Measurements from ENCODE around the gene ARRB1. TPM values are rescaled to one million over a fixed set of nuclear protein-coding genes. Genes with fewer than 3 reads are reported as not detected.

ARRB1 gene
- total RNA-seq, 3 donors from 2014 or later = 31.2 to 64.0 (median 42.3) TPM

DNA sequence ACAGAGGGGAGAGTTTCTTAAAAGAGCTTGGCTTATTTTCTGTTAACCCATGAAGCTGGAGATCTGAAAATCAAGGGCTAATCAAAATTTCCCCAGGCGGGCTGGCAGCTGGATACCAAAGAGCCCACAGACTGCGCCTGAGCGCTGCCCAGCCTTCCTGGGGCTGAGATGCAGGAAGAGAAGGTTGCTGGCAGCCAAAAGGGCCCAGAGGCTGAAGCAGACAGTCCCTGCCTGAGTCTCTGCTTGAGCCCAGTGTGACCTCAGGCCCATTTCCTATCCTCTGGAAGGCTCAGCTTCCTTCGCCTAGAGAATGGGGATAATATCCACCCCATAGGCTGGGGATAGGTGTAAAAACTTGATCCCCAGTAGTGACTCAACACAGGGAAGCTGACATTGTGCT is 49.1 kb downstream of the ARRB1 start:
- intact Hi-C loops (cut with DNase I; ENCODE audit: low total_unique reads) = no loop called here
- no peaks in the 10 kb centered on the region for H3K4me1 ChIP-seq
- TF ChIP-seq, protein P1, sequence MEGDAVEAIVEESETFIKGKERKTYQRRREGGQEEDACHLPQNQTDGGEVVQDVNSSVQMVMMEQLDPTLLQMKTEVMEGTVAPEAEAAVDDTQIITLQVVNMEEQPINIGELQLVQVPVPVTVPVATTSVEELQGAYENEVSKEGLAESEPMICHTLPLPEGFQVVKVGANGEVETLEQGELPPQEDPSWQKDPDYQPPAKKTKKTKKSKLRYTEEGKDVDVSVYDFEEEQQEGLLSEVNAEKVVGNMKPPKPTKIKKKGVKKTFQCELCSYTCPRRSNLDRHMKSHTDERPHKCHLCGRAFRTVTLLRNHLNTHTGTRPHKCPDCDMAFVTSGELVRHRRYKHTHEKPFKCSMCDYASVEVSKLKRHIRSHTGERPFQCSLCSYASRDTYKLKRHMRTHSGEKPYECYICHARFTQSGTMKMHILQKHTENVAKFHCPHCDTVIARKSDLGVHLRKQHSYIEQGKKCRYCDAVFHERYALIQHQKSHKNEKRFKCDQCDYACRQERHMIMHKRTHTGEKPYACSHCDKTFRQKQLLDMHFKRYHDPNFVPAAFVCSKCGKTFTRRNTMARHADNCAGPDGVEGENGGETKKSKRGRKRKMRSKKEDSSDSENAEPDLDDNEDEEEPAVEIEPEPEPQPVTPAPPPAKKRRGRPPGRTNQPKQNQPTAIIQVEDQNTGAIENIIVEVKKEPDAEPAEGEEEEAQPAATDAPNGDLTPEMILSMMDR (IDR thresholded peaks at IDR 0.05) = no peak
- no peak for TF ChIP-seq POLR2A (IDR thresholded peaks at IDR 0.05)
- no peak for TF ChIP-seq POLR2AphosphoS5 (IDR thresholded peaks at IDR 0.05)
- DNase-seq (ENCODE audit: low spot score in 2 of 2) = no peak
- H3K9me3 ChIP-seq = no peaks in the 10 kb centered on the region
- peak overlapping the region in 1 of 2 donors; percentile 69 for H3K27ac ChIP-seq
- H3K4me3 ChIP-seq = no peak overlapping the region
- H3K36me3 ChIP-seq = no peaks in the 10 kb centered on the region
- H3K27me3 ChIP-seq = no peaks in the 10 kb centered on the region

DNA sequence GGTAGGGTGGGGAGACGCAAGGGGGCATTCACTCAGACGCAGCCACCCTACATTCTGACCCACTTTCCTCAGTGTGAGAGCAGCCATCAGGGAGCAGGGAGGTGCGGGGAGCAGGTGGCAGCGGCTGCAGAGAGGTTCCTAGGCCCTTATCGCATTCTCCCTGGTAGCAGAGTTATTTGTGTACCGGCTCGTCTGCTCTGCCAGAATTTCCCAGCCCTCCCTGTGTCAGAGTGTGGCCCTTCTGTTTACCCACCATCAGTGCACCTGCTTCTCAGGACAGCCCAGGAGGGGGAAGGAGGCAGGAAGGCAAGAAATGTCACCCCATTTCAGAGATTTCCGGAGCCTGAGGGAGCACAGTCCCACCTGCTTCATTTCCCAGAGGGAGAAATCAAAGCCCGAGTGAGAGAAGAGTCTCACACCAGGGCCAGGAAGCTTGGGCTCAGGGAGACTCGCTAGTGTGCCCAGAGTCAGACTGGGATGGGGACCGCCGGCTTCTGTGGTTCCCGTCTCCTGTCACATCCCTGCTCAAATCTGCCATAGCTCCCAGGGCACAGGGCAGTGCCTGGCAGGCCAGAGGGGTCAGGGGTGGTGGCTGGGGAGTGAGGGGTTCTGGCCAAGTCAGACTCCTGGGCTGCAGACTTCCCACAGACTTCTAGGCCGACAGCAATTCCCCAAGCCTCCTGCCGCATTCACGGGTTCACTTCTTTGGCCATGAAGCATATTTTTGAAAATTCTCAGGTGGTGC is 49.7 kb downstream of the ARRB1 start:
- intact Hi-C loops (cut with DNase I; ENCODE audit: low total_unique reads) = no loop called here
- H3K36me3 ChIP-seq = no peaks in the 10 kb centered on the region
- no peaks in the 10 kb centered on the region for H3K27me3 ChIP-seq
- H3K4me1 ChIP-seq = no peaks in the 10 kb centered on the region
- no peaks in the 10 kb centered on the region for H3K9me3 ChIP-seq
- TF ChIP-seq POLR2A (IDR thresholded peaks at IDR 0.05) = no peak
- TF ChIP-seq, protein P1 (IDR thresholded peaks at IDR 0.05) = no peak
- no peak for TF ChIP-seq POLR2AphosphoS5 (IDR thresholded peaks at IDR 0.05)
- H3K4me3 ChIP-seq = no peak overlapping the region
- no peak for DNase-seq (ENCODE audit: low spot score in 2 of 2)
- peak overlapping the region; percentile 17 to 69 for H3K27ac ChIP-seq

DNA sequence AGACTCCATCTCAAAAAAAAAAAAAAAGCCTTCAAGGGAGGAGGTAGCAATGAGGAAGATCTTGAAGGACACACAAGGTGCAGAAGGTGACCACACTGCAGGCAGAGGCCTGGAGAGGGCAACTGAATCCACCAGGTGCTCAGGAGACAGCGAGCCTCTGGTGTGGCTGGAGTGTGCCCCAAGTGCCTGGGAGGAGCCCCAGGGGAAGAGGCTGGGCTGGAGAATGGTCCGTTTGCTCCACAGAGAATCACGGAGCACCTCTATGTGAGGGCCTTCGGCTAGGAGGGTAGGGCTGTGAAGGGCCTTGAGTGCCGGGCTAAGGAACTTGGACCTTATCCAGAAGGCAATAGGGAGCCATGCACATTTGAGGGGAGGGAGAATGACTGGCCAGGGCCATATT is 50.3 kb downstream of the ARRB1 start:
- no peaks in the 10 kb centered on the region for H3K4me1 ChIP-seq
- TF ChIP-seq POLR2A (IDR thresholded peaks at IDR 0.05) = no peak
- no peak for TF ChIP-seq POLR2AphosphoS5 (IDR thresholded peaks at IDR 0.05)
- TF ChIP-seq, protein P1 (IDR thresholded peaks at IDR 0.05) = no peak
- H3K27me3 ChIP-seq = no peaks in the 10 kb centered on the region
- no peaks in the 10 kb centered on the region for H3K36me3 ChIP-seq
- no peaks in the 10 kb centered on the region for H3K9me3 ChIP-seq
- intact Hi-C loops (cut with DNase I; ENCODE audit: low total_unique reads) = no loop called here
- H3K27ac ChIP-seq = peak overlapping the region; percentile 17 to 69
- no peak for DNase-seq (ENCODE audit: low spot score in 2 of 2)
- no peak overlapping the region for H3K4me3 ChIP-seq

DNA sequence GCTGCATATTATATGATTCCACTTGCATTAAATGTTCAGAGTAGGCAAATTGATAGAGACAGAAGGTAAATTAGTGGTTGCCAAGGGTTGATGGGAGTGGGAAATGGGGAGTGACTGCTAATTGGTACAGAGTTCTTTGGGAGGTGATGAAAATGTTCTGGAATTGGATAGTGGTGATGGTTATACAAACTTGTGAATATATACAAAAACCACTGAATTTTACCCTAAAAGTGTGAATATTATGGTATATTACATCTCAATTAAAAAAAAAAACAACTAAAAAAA is 52.5 kb downstream of the ARRB1 start:
- no peaks in the 10 kb centered on the region for H3K9me3 ChIP-seq
- no peaks in the 10 kb centered on the region for H3K36me3 ChIP-seq
- intact Hi-C loops (cut with DNase I; ENCODE audit: low total_unique reads) = no loop called here
- H3K4me1 ChIP-seq = no peaks in the 10 kb centered on the region
- no peak for TF ChIP-seq POLR2A (IDR thresholded peaks at IDR 0.05)
- H3K4me3 ChIP-seq = no peak overlapping the region
- no peaks in the 10 kb centered on the region for H3K27me3 ChIP-seq
- no peak for DNase-seq (ENCODE audit: low spot score in 2 of 2)
- no peak overlapping the region for H3K27ac ChIP-seq

DNA sequence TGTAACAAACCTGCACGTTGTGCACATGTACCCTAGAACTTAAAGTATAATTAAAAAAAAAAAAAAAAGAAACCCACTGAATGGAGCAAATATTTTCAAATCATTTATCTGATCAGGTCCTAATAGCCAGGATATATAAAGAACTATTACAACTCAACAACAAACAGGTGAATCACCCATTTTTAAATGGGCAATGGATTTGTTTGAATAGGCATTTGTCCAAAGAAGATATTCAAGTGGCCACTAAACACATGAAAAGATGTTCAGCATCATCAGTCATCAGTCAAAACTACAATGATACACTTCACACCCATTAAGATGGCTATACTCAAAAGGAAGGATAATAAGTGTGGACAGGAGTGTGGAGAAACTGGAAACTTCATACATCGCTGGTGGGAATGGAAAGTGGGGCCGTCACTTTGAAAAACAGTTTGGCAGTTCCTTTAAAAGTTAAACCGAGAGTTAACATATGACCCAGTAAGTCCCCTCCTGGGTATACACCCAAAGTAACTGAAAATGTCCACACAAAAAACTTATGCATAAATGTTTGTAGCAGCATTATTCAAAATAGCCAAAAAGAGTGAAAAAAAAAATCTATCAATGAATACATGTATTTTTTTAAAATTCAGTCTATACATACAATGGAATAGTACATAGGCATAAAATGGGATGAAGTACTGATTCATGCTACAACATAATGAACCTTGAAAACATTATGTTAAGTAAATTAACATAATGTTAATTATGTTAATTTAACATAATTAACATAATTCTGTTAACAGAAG is 53.1 kb downstream of the ARRB1 start:
- Histone ChIP-seq H3K36me3 (no peaks in the 10 kb centered on the region), H3K9me3 (no peaks in the 10 kb centered on the region), H3K4me1 (no peaks in the 10 kb centered on the region), H3K27me3 (no peaks in the 10 kb centered on the region), H3K27ac (no peak overlapping the region), H3K4me3 (no peak overlapping the region)
- DNase-seq (ENCODE audit: low spot score in 2 of 2) = no peak
- intact Hi-C loops (cut with DNase I; ENCODE audit: low total_unique reads) = no loop called here
- TF ChIP-seq POLR2A (IDR thresholded peaks at IDR 0.05) = no peak
- TF ChIP-seq POLR2AphosphoS5 (IDR thresholded peaks at IDR 0.05) = no peak
- TF ChIP-seq, protein P1 (IDR thresholded peaks at IDR 0.05) = no peak
